PFSK-1 (cell line): ENCODE measurements around the gene GM2A.

ENCODE experiments used
- FOXP2 ChIP-seq: optimal IDR thresholded peaks from 2 replicates; pipeline ENCODE3; 2011; ENCODE audit warnings: borderline replicate concordance, control low read depth, inconsistent platforms; ENCODE audit not compliant: insufficient read depth; ENCODE audit errors: extremely low read length, extremely low read depth
- POLR2AphosphoS5 ChIP-seq: IDR thresholded peaks from 2 replicates; pipeline ENCODE4 v1.6.1; 2012; ENCODE audit warnings: low read depth, mild to moderate bottlenecking, control low read depth, low read length, moderate library complexity
- SIN3A ChIP-seq: IDR thresholded peaks from 2 replicates; pipeline ENCODE4 v1.6.1; 2012; ENCODE audit warnings: mild to moderate bottlenecking, low read length, moderate library complexity, borderline replicate concordance; ENCODE audit not compliant: insufficient read depth
- TAF1 ChIP-seq: IDR thresholded peaks from 2 replicates; pipeline ENCODE4 v1.6.1; 2012; ENCODE audit warnings: low read length, control low read depth, borderline replicate concordance; ENCODE audit not compliant: insufficient read depth
- TF ChIP-seq, protein P1 (sequence below), 2 experiments: IDR thresholded peaks; 2 replicates each; pipeline versions ENCODE4 v1.6.1 to v1.8.0; 2011 to 2012; ENCODE audit warnings: low read depth in 2 of 2, low read length in 2 of 2, control low read depth in 1 of 2, inconsistent platforms in 1 of 2, mild to moderate bottlenecking in 1 of 2, moderate library complexity in 1 of 2; ENCODE audit not compliant: insufficient read depth in 1 of 2

The GM2A gene

DNA sequence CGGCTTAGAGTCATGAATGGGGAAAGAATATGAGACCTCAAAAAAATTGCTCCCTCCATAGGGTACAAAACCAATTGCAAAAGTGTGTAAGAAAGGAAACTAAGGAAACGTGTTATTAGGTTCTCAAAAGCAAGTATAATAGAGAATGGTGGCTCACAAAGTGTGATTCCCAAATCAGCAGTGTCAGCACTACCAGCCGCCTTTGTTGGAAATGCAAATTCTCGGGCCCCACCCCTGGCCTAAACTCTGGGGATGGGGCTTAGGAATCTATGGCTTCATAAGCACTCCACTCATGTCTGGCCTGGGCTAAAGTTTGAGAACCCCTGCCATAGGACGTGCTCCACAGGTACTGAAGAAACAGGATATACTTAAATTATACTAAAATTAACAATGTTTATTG, 27.5 kb upstream of the GM2A start:
- TF ChIP-seq TAF1 (no peak), SIN3A (no peak), FOXP2 (no peak)
- TF ChIP-seq, protein P1, sequence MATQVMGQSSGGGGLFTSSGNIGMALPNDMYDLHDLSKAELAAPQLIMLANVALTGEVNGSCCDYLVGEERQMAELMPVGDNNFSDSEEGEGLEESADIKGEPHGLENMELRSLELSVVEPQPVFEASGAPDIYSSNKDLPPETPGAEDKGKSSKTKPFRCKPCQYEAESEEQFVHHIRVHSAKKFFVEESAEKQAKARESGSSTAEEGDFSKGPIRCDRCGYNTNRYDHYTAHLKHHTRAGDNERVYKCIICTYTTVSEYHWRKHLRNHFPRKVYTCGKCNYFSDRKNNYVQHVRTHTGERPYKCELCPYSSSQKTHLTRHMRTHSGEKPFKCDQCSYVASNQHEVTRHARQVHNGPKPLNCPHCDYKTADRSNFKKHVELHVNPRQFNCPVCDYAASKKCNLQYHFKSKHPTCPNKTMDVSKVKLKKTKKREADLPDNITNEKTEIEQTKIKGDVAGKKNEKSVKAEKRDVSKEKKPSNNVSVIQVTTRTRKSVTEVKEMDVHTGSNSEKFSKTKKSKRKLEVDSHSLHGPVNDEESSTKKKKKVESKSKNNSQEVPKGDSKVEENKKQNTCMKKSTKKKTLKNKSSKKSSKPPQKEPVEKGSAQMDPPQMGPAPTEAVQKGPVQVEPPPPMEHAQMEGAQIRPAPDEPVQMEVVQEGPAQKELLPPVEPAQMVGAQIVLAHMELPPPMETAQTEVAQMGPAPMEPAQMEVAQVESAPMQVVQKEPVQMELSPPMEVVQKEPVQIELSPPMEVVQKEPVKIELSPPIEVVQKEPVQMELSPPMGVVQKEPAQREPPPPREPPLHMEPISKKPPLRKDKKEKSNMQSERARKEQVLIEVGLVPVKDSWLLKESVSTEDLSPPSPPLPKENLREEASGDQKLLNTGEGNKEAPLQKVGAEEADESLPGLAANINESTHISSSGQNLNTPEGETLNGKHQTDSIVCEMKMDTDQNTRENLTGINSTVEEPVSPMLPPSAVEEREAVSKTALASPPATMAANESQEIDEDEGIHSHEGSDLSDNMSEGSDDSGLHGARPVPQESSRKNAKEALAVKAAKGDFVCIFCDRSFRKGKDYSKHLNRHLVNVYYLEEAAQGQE (IDR thresholded peaks at IDR 0.05; ENCODE audit: insufficient read depth in 1 of 2, low read depth in 2 of 2, low read length in 2 of 2) = no peak

DNA sequence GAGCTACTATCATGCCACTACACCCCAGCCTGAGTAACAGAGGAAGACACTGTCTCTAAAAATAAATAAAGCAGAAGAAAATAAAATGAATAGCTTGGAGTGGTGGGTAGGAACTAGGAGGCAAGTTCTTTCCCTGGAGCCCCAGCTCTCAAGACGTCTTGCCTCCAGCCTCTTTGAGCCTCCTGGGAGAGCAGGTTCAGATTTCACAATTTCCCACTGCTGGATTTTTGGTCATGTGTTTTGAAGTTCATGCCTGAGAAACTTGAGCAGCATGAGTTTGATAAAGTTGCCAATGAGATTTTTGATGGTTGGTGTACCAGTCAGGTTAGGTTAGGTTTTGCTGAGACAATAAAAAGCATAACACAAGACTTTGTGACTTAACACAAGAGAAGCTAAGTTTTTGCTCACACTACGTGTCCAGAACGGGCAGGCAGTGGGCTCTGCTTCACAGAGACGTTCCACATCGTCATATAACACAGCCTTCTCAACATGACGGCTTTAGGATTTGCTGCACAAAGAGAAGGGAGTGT, 25.0 kb upstream of the GM2A start:
- TF ChIP-seq FOXP2 (no peak), TAF1 (no peak), SIN3A (no peak), POLR2AphosphoS5 (no peak)
- TF ChIP-seq, protein P1 (IDR thresholded peaks at IDR 0.05; ENCODE audit: insufficient read depth in 1 of 2, low read depth in 2 of 2, low read length in 2 of 2) = no peak

DNA sequence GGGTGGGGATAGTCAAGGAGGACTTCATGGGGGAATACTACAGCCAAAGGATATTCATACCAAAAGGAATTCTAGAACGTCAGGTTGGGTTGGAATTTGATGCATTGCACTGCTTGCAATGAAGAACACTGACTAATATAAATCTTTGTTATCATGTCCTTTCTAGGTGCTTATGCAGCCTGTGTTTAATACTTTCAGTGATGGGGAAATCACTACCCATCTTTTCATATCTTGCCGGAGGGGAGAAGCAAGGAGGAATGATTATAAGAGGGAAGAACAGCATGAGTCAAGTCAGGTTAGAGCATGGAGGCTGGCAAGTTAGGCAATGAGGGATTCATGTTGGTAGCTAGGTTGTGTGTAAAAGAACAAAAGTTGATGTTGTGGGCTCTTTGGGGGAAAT, 24.0 kb upstream of the GM2A start:
- TF ChIP-seq TAF1 (no peak), FOXP2 (no peak)
- TF ChIP-seq, protein P1 (IDR thresholded peaks at IDR 0.05; ENCODE audit: insufficient read depth in 1 of 2, low read depth in 2 of 2, low read length in 2 of 2) = no peak

DNA sequence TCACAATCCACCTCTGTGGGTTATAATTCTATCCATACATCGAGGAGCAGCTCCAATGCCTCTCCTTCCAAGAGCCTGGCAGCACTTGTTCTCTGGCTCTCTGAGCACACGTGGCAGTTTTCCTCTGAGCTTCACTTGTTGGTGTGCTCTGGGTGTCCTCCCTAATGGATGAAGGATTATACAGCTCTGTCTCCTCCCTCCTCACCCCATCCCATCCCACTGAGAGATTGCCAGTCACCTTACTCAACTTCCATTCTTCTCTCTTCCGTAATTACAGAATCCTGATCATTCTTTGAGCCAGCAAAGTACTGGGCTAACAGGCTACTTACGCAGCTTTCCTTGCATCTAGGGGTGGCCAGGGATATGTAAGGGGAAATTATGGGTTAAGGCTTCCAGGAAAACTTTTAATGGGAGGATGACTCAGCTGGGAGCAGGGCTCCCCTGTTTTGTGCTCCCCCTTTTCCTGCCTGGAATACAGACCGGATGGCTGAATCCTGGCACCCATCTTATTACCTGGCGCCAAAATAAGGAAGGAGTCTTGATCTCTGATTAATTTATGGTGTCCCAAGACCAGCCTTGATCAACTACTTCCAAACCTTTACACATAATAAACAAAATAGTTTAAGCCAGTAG, 22.8 kb upstream of the GM2A start:
- TF ChIP-seq, protein P1 (IDR thresholded peaks at IDR 0.05; ENCODE audit: insufficient read depth in 1 of 2, low read depth in 2 of 2, low read length in 2 of 2) = no peak
- TF ChIP-seq SIN3A = no peak
- no peak for TF ChIP-seq FOXP2
- TF ChIP-seq TAF1 = no peak
- TF ChIP-seq POLR2AphosphoS5 = no peak

DNA sequence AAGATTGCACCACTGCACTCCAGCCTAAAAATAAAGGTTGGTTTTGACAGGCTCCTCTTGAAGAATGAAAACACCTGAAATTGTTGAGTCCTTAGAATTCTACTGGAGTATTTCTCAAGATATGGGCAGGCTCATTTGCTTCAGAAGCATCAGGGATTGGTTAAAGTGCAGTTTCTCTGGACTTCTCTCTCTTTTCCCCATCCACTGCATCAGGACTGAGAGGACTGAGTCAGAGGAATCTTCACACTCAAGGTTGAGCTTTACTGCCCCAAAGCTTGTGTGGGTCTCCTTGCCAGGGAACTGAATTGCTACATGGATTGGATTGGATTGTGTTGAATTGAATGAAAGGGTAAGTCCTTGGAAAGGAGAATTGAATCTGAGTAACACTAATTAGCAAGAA, 21.6 kb upstream of the GM2A start:
- TF ChIP-seq TAF1 = no peak
- TF ChIP-seq, protein P1 (IDR thresholded peaks at IDR 0.05; ENCODE audit: insufficient read depth in 1 of 2, low read depth in 2 of 2, low read length in 2 of 2) = no peak
- TF ChIP-seq POLR2AphosphoS5 = no peak
- TF ChIP-seq FOXP2 = no peak
- TF ChIP-seq SIN3A = no peak
